Mucosa of rectum (tissue), 2 donors: ENCODE data around the gene FBXL20.

Experiments used
- H3K27ac ChIP-seq, 2 donors: one replicate each; pipeline ENCODE4 v1.7.0; 2013; ENCODE audit warnings: inconsistent platforms in 2 of 2, low read depth in 2 of 2, low read length in 2 of 2
- H3K27me3 ChIP-seq, 2 donors: one replicate each; pipeline ENCODE4 v1.7.0; 2013; ENCODE audit warnings: low read length in 2 of 2; ENCODE audit not compliant: control insufficient read depth in 2 of 2, insufficient read depth in 2 of 2
- H3K36me3 ChIP-seq, 2 donors: one replicate each; pipeline ENCODE4 v1.7.0; 2013; ENCODE audit warnings: low read length in 2 of 2; ENCODE audit not compliant: control insufficient read depth in 2 of 2, insufficient read depth in 2 of 2
- H3K4me1 ChIP-seq, 2 donors: one replicate each; pipeline ENCODE4 v1.7.0; 2013; ENCODE audit warnings: low read length in 2 of 2, mild to moderate bottlenecking in 1 of 2; ENCODE audit not compliant: control insufficient read depth in 2 of 2, insufficient read depth in 2 of 2
- H3K4me3 ChIP-seq, 2 donors: one replicate each; pipeline ENCODE4 v1.7.0; 2013; ENCODE audit warnings: low read length in 2 of 2
- H3K9ac ChIP-seq, 2 donors: one replicate each; pipeline ENCODE4 v1.7.0; 2013; ENCODE audit warnings: low read length in 2 of 2, low read depth in 1 of 2, mild to moderate bottlenecking in 1 of 2
- H3K9me3 ChIP-seq, 2 donors: one replicate each; pipeline ENCODE4 v1.7.0; 2013; ENCODE audit warnings: low read length in 2 of 2; ENCODE audit not compliant: control insufficient read depth in 2 of 2
- donor health status: healthy.
- donor health status: Normal muscosa, but diverticular disease.

The FBXL20 gene

DNA sequence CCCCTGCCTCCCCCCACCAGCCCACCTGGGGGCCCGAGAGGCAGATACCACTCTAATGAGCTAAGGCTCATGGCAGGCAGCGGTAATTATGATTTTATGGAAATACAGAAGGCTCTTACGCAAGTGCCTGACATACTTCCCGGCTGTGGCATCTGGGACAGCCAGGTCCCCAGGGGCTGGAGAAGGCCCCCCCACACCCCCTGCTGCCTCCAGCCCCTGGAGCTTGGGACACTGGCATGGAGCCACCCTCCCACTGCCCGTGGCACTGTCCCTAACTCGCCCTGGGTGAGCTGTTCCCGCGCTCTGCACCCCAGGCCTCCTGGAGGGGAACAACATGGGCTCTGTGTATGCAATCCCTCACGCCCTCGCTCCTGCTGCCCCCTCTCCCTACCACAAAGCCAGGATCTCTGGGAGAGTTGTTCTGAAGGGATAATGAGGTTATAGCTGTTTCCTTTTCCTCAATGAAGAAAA lies 170.3 kb downstream of the FBXL20 start:
- H3K9ac ChIP-seq, result no peak overlapping the region

DNA sequence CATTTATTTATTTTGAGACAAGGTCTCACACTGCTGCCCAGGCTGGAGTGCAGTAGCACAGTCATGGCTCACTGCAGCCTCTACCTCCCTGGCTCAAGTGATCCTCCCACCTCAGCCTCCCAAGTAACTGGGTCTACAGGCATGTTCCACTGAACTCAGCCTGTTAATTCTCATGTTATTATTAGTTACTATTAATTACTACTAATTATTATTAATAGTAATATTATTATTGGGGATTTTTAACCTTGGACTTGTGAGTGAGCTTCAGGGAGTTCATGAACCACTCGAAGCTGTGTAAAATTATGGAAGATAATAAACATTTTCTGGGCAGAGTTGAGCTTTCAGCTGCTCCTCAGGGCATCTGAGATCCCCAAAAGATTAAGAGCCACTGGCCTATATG lies 171.1 kb downstream of the FBXL20 start:
- Histone ChIP-seq H3K4me3 (no peak overlapping the region), H3K27ac (no peak overlapping the region), H3K36me3 (no peaks in the 10 kb centered on the region), H3K9ac (no peak overlapping the region), H3K4me1 (peaks cover 4 to 6% of the 10 kb centered on the region in 2 donors), H3K27me3 (peaks cover 28% of the 10 kb centered on the region in 2 donors), H3K9me3 (no peaks in the 10 kb centered on the region)

More for the DNA sequence above, 170.3 kb downstream of the FBXL20 start:
- H3K9me3 ChIP-seq, result no peaks in the 10 kb centered on the region
- H3K4me3 ChIP-seq, result no peak overlapping the region
- peaks cover 4 to 5% of the 10 kb centered on the region in 2 donors for H3K4me1 ChIP-seq
- no peaks in the 10 kb centered on the region for H3K36me3 ChIP-seq
- peaks cover 26 to 27% of the 10 kb centered on the region in 2 donors for H3K27me3 ChIP-seq
- H3K27ac ChIP-seq, result no peak overlapping the region

DNA sequence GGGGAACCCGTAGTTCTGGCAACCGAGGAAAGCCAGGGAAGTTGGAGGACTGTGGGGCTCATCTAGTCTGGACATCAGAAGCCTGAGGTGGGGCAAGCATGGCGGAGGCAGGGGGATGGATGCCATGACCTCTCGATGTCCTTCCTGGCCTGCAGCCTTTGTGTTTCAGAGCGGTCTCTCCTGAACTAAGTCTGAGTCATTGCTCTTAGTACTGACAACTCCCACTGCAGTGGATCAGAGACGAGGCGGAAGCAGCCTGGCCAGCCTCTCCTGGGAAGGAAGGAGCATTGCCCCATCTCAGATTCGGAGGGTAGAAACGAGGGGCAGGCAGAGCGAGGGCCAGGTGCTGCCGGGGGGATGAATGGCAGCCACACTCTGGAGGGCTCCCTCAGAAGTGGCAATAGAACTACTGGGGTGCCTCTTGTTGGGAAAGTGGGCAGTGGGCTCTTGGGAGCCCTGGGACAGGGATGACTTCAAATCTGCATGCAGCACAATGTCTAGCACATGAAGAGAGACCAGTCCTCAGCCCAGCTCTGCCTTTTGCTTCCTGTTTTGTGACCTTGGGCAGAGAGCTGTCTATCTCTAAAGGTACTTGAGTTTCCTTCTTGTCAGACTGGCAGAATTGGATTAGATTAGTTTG lies 172.0 kb downstream of the FBXL20 start:
- H3K27me3 ChIP-seq, result peaks cover 28 to 37% of the 10 kb centered on the region in 2 donors
- H3K27ac ChIP-seq, result no peak overlapping the region
- H3K9ac ChIP-seq, result no peak overlapping the region
- H3K4me3 ChIP-seq, result no peak overlapping the region
- no peaks in the 10 kb centered on the region for H3K36me3 ChIP-seq
- H3K9me3 ChIP-seq, result no peaks in the 10 kb centered on the region
- H3K4me1 ChIP-seq, result peaks cover 4 to 6% of the 10 kb centered on the region in 2 donors

DNA sequence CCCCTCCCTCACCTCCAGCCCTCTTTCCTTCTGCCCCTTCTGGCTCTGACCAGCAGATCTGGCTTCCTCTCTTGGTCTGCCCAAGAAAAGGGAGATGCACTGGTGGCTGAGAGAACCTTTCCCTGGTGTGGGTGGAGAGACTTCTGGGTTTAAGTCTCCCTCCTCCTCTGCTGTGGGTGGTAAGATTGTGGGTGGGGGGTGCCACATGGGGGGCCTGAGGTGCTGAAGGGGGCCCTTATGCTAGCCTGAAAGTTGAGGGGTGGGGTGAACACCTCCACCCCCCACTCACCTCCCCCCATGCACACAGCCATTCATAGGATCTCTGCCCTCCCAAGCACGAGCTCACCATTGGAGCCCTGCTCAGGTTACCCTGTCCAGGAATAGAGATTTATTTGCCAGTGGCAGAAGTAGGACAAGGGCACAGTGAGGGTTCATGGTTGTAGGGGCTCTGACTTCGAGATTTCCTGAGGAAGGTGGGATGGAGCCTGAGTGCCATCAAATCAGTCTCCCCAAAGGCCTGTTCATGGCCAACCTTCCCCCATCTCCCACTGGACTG lies 174.0 kb downstream of the FBXL20 start:
- peaks cover 31 to 47% of the 10 kb centered on the region in 2 donors for H3K27me3 ChIP-seq
- H3K9me3 ChIP-seq, result no peaks in the 10 kb centered on the region
- H3K4me3 ChIP-seq, result no peak overlapping the region
- H3K36me3 ChIP-seq, result no peaks in the 10 kb centered on the region
- peaks cover 4 to 6% of the 10 kb centered on the region in 2 donors for H3K4me1 ChIP-seq
- H3K9ac ChIP-seq, result no peak overlapping the region
- no peak overlapping the region for H3K27ac ChIP-seq

DNA sequence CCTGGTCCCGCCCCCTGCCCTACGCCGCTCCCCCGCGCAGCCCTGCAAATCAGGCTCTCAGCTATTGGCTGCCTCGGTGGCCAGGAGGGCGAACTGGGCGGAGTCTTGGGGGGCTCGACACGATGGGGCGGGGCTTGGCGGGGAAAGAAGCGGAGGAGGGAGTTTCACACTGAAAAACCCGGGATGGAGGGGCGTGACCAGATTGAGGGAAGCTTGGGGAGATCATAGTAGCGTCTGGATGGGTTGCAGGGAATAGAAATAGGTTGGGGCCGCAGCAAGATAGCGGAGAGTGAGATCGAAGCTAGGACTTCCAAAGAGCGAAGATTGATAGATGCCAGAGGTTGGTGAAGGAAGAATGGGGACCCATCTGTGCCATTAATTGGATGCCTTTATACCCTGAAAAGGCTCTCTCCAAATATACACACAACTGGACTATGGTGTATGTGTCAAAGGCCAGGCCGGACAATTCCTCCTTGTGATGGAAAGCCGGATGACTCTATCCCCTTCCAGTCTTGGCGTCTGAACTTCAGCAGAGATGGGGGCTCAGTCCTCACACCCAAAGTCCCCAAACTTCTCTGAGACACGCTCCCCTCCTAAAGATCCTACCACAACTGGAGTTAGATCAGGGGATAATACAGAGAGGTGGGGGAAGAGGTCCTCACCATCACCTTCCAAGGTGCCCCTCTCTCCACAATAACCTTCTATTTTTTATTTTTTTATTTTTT lies 175.3 kb downstream of the FBXL20 start:
- Histone ChIP-seq H3K9ac (no peak overlapping the region), H3K4me1 (peaks cover 0 to 3% of the 10 kb centered on the region in 2 donors), H3K36me3 (no peaks in the 10 kb centered on the region), H3K9me3 (no peaks in the 10 kb centered on the region), H3K27me3 (peaks cover 23 to 34% of the 10 kb centered on the region in 2 donors), H3K4me3 (peak overlapping the region in 1 of 2 donors; percentile 5), H3K27ac (no peak overlapping the region)

DNA sequence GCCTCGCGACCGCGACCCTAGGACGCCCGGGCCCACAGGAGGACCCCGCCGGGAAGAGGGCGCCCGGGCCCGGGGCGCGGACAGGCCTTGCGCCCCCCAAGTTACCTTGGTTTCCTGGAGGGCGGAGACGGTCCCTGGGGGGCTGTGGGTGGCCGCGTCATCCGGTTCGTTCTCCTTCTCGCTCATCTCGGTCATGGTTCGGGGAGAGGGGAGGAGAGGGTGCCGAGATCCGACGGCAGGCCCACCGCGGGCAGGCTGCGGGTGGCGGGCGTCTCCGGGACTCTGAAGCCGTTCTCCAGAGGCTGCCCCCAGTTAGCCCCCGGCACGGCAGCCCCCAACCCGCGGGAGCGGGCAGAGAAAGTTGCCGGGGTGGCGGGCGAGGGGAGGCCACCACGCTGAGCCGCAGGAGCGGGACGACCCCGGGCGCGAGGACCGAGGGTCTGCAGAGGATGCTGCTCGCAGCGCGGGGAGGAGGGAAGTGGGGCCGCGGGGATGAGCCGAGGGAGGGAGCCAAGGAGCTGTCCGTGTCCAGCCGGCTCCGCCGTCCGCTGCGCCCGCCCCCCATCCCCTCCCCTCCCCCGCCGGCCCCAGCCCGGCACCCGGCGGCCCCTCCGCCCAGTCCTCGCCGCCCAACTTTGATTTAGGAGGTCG lies 176.0 kb downstream of the FBXL20 start, which contains the start of gene STAC2:
Gene STAC2 (minus strand): TSS at position 638 of the 651 bp plus-strand sequence. CDS start 443 bp downstream, at position 195.
- peak within 1 kb of the TSS; percentile 3 to 5 for H3K4me3 ChIP-seq
- H3K4me1 ChIP-seq, result peaks cover 0 to 3% of the 10 kb centered on the region in 2 donors
- H3K9ac ChIP-seq, result no peak within 1 kb of the TSS
- H3K36me3 ChIP-seq, result no peaks in the 10 kb centered on the region
- no peak within 1 kb of the TSS for H3K27ac ChIP-seq
- no peaks in the 10 kb centered on the region for H3K9me3 ChIP-seq
- H3K27me3 ChIP-seq, result peaks cover 20 to 34% of the 10 kb centered on the region in 2 donors

DNA sequence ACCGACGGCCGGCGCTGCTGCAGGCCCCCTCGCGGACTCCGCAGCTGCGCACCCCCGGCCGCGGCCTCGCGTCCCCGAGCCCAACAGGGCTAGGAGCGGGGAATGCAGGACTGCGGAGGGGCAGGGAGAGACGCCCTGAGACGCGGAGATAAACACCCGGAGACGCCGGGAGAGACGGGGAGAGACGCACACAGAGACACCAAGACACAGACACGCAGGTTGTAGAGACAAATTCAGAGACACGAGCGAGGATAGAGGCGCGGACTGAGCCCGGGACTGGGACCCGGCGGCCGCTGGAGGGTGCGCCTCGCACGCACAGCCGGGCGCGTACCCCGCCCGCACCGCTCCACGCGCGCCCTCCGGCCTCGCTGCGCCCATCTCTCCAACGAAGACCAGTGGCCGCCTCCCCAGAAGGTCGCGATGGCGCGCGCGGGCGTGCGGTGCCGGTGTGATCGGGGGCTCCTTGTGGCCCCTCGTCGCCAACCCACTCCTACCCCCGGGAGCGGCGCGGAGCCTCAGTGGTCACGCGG lies 176.6 kb downstream of the FBXL20 start:
- Histone ChIP-seq H3K9me3 (no peaks in the 10 kb centered on the region), H3K36me3 (no peaks in the 10 kb centered on the region), H3K4me3 (no peak overlapping the region), H3K27me3 (peaks cover 20 to 34% of the 10 kb centered on the region in 2 donors), H3K4me1 (peaks cover 0 to 3% of the 10 kb centered on the region in 2 donors), H3K9ac (no peak overlapping the region), H3K27ac (no peak overlapping the region)

DNA sequence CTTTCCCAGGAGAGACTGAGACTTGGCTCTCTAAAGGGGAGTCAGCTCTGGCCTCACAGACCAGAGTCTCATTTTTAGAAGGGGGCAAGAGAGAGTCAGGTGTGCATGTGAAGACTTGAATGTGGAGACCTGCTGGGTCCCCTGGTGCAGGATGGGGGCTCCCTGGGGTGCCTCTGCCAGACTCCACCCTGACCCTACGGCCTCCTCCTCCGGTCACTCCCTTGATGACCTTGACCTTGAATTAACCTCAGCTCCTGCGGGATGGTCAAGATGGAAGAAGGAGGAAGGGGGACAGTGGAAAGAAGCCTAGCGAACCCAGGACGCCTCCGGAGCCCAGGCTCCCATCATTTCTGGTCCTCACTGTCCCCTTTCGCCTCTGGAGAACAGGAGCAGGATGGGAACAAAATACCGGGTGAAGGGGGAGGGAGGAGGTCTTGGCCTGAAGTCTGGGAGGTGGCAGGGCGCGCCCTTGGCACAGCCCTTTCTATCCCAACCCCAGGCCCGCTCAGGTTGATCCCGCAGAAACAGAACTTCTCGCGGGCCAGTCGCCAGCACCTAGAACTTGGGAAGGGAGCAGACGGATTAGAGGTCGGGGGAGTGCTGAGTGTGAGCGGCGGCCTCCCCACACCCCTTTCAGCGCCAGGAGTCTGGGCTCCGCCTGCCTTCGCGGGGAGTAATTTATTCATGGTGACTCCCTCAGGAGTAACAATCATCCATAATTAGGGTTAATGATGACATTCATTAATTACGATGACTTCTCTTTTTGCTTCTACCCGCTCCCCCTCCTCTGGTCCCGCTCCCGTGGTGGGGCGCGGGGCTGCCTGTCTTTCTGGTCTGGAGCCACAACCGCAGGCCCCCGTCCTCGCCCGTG lies 177.3 kb downstream of the FBXL20 start:
- Histone ChIP-seq H3K27me3 (peaks cover 16 to 30% of the 10 kb centered on the region in 2 donors), H3K4me3 (no peak overlapping the region), H3K9me3 (no peaks in the 10 kb centered on the region), H3K27ac (no peak overlapping the region), H3K4me1 (peaks cover 0 to 3% of the 10 kb centered on the region in 2 donors), H3K9ac (no peak overlapping the region), H3K36me3 (no peaks in the 10 kb centered on the region)
